NOMO-1 treated with DMSO at 0.1 percent for 48 hours (cell line): ENCODE results near the gene NELL2.

Source experiments
- DNase-seq: peaks from one replicate; lab custom pipeline; 2025; ENCODE audit not compliant: unreplicated experiment; lab: John Stamatoyannopoulos, UW

Gene NELL2

DNA sequence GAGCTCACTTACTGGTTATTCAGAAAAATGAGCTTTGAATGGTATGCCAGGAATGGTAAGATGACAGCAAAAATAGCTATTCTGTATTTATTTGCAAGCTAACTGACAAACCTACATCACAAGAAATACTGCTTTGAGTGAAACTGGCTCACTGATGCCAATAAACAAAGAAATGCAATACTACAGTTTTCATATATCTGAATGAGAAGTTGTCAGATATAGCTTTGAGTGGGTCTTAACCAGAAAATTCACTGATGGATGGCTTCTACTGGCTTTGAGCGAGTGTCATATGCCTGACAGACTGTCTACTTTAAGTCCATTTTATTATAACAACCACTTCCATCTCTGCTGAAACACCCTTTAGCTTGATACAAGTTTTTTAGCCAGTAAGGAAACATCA lies 330.1 kb downstream of the NELL2 start:
- DNase-seq = no peak

- no peak for DNase-seq
Measured at GRCh38 chr12:44544018-44544417, 332.1 kb downstream of the NELL2 start.

DNA sequence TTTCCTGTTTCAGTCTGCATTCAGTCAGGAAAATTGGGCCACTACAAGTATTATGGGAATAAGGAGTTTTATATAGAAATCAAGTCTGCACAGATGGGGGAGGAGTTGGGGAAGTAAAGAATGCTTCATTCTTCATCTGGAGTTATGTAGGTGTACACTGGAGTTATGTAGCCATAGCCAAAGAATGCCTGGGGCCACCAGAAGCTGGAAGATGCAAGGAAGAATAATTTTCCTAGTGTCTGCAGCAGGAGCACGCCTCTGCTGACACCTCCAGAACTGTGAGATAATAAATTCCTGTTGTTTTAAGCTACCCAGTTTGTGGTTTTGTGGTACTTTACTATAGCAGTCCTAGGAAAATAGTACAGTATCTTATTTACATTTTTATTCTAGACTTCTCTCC lies 333.4 kb downstream of the NELL2 start:
- no peak for DNase-seq

GRCh38 chr12:44537354-44537753 lies 338.8 kb downstream of the NELL2 start:
- DNase-seq = no peak

DNA sequence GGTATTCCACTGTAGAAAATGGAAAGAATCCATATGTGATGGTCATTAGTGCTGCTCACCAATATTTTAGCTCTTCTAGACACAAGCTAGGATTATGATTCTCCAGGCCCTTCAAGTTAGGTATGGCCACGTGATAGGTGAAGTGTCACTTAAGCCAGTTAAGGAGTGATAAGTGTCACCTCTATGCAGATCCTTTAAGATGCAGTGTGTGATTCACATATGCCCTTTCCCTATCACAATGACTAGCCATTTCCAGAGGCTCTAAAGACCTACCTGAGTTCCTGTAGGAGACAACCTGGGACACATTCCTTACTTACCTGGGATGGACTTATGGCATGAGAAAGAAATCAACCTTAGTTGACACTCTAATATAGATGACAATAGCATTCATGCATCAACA lies 343.2 kb downstream of the NELL2 start:
- DNase-seq = no peak

- no peak for DNase-seq
Measured at GRCh38 chr12:44531320-44531971, 344.7 kb downstream of the NELL2 start.

DNA sequence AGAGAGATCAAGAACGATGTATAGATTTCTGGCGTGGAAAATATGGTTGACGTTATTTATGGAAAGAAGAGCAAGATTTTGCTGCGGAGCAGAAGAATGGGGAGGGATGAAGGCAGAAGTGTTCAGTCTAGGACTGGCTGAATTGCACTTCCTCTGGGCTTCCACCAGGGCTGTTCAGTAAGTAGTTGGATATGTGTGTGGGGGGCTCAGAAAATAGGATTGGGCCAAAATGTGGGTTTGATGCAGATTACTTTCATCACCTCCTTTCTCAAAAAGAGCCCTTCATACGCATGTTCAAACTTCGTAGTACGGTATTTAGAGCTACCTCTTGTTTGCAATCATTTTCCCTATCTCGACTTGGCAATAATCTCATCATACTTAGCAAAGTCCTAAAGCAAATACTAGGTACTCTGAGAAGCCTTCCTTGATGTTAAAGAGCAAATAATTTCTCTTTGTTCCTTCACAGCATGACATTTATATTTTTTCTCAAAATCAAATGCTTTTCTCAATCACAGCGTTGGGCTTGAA lies 349.4 kb downstream of the NELL2 start:
- DNase-seq = no peak

- no peak for DNase-seq
Measured at GRCh38 chr12:44525806-44526654, 350.1 kb downstream of the NELL2 start.

- DNase-seq = no peak
Measured at GRCh38 chr12:44523828-44524227, 352.3 kb downstream of the NELL2 start.

- no peak for DNase-seq
Measured at GRCh38 chr12:44521702-44522101, 354.4 kb downstream of the NELL2 start.

DNA sequence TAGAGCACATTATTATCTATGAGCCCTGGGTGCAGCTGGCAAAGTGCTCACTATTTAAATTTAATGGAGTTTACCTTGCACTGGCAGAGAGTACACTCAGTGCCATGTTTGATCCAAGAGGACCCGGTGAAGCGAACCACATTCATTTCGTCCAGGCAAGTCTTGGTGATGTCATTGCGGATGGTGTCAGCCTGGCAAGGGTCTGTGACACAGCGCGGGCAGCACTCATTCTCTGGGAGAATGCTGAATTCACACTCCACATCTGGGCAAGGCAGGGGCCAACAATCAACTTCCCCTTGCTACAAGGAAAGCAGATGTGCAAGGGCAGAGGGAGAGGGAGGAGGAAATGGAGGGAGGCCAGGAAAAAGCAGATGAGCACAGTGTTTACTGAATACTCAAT lies 356.2 kb downstream of the NELL2 start:
- no peak for DNase-seq

DNA sequence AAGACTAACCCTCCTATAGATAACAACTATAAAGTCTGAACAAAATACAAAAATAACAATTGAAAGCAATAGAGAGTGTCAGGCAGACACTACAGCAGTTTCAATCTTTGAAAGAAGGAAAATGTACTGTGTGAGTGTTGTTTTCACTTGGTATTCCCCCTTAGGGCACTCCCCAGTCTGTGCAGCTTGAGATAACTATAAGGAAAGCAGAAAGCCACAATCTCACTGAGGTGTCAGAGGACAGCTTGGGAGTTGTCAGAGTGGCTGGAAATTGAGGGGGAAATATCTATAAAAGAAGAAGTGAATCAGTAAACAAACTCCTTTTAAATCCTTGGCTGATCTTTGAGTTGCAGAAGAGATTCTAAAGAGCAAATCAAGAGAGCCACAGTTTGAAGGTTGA lies 364.8 kb downstream of the NELL2 start:
- DNase-seq = no peak

DNA sequence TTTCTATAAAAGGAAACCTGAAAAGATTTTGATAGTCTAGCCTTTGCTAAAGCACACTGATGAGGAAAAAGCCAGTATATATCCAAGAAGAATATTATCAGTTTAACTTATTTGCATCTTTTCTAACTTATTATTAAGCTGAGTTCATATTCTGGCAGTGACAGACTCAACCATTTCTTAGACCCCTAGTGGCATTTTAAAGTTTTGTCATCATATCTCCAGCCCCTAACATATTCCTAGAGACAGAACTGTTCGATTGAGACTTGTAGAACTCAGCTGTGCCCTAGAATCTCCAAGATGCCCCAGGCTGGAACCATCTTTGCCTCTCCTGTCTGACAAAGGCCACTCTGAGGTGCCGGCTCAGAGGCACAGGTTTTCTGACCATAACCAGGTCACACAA lies 365.6 kb downstream of the NELL2 start:
- no peak for DNase-seq

GRCh38 chr12:44510076-44510475 lies 366.0 kb downstream of the NELL2 start:
- no peak for DNase-seq

- DNase-seq = no peak
Measured at GRCh38 chr12:44509471-44509870, 366.6 kb downstream of the NELL2 start.

- no peak for DNase-seq
Measured at GRCh38 chr12:44507461-44507860, 368.7 kb downstream of the NELL2 start.

GRCh38 chr12:44504799-44505198 lies 371.3 kb downstream of the NELL2 start:
- no peak for DNase-seq

DNA sequence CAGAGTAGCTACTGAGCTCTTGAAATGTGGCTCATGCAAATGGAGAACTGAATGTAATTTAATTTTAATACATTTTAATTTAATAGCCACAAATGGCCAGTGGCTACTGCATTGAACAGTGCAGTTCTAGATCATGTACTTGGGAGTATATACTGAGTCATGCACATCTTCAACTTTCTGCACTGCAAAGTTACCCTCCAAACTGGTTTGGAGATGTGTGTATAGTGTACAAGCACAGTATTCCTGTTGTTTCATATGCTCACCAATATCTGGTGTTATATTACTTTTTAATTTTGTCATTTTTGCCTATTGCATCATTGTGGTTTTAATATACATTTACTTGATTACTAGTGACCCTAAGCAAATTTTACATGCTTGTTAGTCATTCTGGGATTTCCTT lies 372.8 kb downstream of the NELL2 start:
- DNase-seq = no peak

GRCh38 chr12:44502681-44503080 lies 373.4 kb downstream of the NELL2 start:
- no peak for DNase-seq

- no peak for DNase-seq
Measured at GRCh38 chr12:44500423-44500822, 375.7 kb downstream of the NELL2 start.

- DNase-seq = no peak
Measured at GRCh38 chr12:44497044-44497443, 379.1 kb downstream of the NELL2 start.

- no peak for DNase-seq
Measured at GRCh38 chr12:44490181-44490580, 385.9 kb downstream of the NELL2 start.
